ENCODE results near the gene ABT1.
"Not testable (repeated sequence)": the region's sequence is repeated elsewhere in the genome, so short reads cannot be mapped to it uniquely, and the experiment has no call there.

Gene ABT1

DNA sequence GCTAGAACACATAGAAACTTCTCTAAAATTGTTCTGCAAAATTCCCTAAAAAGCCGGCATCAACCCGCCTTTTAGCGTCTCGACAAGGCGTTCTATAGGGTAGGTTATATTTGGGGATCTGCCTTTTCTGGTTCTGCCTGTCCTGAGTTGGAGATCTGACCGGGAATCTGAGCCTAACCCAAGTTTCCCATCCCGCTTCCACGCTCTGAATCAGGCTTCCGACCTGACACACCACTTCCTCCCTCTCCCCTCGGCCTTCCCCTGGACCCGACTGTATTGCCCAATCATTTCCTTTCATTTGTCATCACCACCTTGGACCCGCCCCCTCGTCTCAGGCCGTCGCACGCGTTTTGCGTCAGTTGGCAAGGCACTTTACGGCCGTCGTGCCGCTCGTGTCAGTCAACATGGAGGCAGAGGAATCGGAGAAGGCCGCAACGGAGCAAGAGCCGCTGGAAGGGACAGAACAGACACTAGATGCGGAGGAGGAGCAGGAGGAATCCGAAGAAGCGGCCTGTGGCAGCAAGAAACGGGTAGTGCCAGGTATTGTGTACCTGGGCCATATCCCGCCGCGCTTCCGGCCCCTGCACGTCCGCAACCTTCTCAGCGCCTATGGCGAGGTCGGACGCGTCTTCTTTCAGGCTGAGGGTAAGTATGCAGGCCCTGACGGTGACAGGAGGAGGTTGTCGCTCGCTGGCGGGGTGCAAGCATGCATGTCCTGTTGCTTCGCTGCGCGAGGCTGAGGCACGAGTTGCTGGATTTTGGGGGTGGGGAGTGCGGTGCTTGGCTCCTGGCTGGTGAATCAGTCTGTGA, at the start of gene ABT1:
TSS of gene ABT1 (plus strand) at position 375 of the 810 bp plus-strand sequence. CDS start at position 405, 30 bp downstream.
- peak; percentile 96 to 98 for DNase-seq

DNA sequence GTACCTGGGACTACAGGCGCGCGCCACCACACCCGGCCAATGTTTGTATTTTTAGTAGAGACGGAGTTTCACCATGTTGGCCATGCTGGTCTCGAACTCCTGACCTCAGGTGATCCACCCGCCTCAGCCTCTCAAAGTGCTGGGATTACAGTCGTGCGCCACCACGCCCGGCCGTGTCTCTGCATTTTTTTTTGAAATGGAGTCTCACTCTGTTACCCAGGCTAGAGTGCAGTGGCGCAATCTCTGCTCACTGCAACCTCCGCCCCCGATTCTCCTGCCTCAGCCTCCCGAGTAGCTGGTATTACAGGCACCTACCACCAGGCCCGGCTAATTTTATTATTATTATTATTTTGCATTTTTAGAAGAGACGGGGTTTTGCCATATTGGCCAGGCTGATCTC, 49.4 kb upstream of the ABT1 start:
- not testable (repeated sequence) for DNase-seq

DNA sequence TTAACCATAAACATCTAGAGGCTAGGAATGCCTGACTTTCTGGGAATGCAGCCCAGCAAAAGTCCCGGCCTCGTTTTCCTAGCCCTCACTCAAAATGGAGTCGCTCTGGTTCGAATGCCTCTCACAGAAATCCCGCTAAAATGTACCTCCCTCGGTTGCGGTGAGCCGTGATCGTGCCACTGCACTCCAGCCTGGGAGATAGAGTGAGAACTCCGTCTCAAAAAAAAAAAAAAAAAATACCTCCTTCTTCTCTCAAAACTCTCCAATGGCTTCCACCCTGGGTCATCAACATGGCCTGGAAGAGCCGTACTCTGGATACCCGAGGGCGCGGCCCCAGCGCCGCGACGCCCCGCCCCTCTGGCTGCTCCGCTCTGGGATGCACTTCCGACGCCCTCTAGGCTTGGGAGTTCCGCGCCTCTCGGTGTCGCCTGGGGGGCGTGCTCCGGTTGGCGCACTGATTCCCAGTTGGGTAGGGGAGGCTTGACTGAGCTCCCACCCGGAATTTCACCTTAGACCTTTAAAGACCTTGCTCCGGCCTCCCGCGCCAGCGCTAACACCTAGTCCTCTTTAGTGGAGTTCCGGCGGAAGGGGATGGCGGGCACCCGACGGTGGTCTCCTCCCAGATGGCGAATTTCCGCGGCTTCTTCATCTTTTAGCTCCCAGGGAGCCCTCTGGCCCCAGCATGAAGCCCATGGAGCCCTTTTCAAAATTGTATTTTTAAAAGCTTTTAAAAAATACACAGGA, 46.3 kb upstream of the ABT1 start:
- peak; percentile 70 to 75 for DNase-seq

DNA sequence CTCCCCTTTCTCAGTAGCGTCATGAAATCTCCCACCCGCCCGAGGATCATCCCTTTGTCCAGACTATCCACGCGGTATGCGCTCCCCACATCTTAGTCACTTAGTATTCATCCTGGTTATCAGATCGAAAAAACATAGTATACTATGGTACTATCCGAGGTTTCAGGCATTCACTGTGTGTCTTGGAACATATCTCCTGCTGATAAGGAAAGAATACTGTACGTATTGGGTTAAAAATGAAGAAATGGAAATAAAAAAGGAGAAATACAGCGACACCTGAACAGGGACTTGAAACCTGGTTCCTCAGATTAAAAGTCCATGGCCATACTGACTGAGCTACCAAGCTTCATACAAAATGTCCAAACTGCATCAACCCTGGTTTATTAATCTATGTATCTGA, 44.5 kb upstream of the ABT1 start:
- no peak for DNase-seq

DNA sequence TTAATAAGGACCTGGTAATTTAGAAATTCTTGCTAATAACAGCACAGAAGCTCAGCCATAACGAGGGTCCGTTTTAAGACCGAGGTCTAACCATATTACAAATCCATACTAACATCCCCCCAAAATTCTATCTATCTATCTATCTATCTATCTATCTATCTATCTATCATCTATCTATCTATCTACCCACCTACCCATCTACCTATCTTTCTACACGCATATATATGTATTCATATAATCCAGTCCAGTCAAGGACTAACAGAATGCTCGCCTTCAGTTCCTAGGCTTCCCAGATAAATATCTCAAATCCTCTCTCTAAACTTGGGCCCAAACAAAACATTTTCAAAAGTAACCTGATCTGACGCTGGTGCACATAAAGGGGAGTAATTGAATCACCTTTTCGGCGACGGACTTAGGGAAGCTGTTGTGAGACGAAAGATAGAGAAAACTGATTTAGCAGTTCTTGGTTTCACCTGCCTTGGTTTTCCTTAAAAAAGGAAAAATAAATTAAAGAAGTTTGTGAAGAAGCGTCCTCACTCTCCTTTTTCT, 44.0 kb upstream of the ABT1 start:
- DNase-seq: no peak

DNA sequence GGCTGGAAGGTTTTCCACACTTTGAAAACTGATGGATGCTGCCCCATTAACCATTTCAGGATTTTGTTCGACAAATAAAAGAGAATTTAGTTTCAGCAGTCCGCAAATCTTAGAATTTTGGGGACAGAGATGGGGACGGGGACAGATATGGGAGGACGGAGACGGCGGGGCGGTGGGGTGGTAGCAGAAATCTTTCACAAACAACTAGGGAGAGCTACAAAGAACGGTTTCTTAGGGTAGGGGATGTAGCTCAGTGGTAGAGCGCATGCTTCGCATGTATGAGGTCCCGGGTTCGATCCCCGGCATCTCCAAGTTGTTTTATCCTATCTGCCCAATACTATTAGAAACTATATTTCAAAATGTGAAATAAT, 43.5 kb upstream of the ABT1 start:
- peak; percentile 79 to 83 for DNase-seq

DNA sequence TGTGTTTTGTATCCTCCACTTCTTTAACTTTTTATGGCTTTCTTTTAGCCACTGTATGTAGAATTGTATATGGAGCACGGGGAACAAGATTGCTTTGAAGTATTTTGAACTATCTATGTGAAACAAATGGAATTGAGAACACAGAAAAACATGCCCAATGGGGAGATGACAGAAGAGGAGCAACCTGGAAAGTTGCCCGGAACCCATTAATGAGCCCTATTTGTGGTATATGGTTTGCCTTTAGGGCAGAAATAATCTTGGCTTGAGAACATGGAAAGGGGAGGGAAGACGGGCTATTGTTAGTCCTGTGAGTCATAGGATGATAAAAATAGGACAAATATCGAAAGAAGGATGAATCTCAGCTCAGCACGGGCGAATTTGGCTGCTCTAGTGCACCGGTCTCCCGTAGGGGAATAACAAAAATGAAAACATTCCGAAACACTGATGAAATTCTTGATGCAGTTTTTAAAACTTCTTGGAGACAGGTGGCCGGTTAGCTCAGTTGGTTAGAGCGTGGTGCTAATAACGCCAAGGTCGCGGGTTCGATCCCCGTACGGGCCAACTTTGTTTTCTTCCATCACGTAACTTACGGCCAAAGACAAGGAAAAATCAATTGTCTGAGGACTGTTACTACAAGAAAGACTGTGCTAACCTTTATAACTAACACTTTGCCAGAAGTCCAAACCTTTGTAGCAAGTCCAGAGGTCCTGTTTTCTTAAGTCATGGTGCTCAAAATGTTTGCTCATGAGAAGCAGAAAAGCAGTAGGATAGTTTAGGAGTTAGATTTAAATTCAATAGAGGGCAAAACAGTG, 42.9 kb upstream of the ABT1 start:
- peak; percentile 82 to 88 for DNase-seq

DNA sequence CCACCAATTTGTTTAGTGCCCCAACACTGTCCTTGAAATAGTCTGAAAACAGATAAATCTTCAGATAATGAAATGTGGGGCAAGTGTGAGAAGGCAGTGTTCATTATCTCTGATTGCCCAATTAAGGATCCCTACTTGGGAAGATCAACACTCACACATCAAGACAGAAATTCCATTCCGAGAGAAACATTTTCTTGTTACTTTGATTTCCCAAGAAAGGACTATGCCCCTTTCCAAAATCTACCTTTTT, 42.4 kb upstream of the ABT1 start:
- no peak for DNase-seq

DNA sequence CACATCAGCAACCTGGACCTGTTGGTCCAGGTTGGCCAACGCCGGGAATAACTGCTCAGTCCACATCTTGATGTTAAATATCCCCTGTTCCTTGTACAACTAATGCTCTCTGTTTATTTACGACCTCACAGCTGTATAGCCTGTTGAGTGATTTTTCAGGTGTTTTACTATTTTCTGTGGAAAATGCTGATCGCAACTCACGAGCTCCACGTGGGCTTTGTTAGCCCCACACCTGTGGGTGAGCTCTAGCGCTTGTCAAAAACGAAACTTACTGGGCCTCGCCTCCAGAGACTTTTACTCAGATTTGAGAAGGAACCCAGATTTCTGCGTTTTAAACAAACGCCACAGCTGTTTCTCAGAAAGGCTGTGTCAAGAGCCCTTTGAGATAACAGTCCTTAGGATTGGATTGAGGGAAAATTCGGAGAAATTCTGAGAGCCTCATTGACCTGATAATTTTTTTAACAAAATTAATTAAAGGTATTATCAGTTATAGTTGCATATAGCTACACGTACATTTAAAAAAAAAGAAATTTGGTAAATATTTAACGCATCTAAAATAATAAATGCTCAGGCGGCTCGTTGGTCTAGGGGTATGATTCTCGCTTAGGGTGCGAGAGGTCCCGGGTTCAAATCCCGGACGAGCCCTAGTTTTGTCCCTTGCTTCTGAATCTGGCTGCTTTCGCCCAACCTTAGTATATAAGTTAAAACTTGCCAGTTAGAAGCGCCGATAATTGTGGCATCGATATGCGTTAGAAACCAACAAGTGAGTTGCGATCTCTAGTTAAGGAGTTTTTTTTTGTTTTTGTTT, 41.9 kb upstream of the ABT1 start:
- DNase-seq: peak; percentile 77 to 81

DNA sequence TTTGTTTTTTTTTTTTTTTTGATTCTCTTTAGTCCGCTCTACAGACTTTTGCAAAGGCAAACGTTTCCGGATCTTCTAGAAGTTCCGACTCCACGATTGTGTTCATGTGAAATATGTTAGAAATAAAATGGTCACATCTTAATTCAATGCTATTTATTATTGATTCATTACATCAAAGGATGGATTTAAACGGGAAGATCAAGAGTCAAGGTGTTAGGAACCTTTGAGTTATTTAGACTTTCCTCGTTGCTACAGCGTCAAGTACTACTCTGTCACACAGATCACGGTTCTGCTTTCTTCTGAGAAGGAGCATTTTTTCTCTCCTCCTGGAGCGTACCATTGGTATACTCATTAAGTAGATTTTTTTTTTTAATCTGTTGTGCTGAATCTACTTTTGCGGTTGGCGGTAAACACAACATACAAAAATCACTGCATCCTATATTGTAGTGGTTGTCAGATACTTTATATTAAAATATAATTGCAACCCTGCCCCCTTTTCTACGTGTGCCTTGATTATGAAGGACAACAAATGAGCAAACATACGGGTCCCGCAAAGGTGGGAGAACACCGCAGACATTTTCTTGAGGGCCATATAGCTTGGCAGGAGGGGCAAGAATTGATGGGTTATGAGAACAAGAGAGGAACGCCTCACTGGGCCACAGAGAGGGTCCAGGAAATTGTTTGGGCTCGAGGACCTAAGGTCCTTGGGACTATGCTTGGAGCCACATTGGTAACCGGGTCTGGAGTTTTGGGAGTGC, 41.1 kb upstream of the ABT1 start:
- DNase-seq: no peak

DNA sequence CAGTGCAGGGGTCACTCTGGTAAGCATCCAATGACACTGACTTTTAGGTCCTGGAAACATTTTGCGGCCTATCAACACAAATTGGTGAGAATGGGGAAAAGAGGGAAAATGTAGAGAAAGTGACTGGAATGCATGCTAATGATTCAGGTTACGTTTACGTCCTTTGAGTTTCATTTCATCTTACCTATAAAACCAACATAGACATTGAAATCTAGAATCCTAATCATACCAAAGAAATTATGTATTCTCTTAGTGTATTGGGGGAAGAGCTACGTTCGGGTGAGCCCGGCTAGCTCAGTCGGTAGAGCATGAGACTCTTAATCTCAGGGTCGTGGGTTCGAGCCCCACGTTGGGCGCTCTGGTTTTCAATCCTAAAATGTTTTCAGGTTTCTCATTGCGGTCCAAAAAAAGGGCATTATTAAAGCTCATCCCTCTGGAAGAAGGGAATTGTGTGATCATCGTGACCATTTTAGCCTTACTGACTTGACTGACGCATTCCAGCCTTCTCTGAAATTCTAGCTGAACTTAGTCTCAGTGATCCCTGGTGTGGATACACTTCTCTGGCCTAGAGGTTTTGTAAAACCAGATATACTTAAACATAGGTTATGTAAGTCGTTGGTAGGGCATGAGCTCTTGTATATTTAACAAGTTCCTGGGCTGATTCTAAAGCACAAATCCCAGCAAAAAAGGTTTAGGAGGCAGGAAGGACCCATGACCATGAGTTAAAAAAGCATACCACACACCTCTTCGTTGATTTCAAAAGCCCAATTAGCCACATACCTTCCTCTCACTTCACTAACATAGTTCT, 40.3 kb upstream of the ABT1 start:
- DNase-seq: peak; percentile 55 to 72

DNA sequence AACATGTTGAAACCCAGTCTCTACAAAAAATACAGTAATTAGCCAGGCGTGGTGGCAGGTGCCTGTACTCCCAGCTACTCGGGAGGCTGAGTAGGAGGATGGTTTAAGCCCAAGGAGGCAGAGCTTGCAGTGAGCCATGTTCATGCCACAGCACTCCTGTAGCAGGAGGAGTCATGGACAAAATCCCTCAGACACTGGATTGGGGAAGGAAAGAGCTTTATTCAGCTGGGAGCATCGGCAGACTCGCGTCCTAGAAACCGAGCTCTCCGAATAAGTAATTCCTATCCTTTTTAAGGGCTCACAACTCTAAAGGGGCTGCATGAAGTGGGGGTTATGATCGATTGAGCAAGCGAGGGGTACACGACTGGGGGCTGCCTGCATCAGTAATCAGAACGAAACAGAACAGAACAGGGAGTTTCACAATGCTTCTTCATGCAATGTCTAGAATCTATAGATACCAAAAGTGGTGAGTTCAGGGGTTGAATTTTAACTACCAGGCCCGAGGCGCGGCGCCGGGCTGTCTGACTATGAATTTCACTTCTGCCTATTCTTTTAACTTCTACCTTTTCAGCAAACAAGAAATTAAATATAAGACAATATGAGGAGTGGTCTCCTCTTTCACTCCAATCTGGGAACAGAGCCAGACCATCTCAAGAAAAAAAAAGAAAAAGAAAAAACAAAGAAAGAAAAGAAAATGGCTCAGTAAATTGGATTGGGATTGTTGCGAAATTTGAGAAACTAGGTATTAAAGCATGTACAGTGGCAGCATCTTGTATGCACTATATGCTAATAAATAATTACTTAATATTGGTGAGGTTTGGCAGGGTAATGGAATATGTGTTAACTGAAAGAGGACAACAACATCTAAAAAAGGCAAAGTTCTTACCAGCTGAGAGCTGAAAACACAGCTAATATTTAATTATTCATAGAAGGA, 35.0 kb upstream of the ABT1 start:
- DNase-seq: no peak

DNA sequence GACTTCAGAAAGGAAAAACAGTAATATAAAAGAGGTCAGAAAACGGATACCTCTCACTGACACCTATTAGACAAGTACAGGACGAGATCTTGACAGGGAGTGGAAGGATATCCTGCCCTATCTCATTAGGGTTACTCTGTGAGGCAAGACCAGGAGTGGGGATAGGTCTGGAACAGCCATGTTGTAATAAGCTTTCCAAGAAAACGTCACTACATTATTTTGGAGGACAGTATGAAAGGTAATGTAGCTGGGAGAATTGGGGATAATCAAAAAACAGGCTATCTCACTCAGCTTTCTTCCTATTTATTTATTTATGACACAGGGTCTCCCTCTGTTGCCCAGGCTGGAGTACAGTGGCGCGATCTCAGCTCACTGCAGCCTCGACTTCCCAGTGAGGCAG, 33.3 kb upstream of the ABT1 start:
- DNase-seq: no peak

DNA sequence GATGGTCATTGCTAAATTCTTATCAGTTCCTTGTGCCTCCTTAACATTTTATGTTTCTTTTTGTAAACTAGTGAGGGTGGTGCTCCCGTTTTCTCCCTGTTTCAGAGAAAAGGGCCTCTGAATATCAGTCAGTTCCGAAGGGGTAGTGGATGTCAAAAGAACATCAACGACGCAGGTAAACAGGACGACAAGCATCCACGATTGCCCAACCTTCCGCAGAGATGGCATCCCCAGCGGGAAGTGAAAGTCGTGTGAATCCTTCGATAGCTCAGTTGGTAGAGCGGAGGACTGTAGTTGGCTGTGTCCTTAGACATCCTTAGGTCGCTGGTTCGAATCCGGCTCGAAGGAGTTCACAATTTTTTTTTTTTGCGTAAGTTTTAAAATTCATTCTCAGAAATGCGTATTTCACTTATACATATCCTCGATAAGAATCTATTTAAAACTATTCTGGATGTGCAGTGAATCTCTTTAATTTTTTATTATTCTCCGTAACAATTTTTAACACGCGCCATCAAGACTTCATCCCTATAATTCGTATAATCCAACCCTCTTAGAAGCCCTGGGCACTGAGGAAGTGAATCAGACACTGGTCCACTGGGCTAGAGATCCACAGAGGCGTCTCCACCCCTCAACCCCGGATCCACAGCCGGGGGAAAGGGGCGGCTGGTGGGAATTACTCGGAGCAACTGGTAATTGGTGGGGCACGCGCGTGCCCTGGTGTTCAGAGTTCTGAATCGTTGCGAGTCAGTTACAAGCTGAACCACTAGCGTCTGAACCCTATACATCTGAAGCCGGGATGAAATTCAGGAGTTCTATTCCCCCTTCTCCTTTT, 27.9 kb upstream of the ABT1 start:
- peak; percentile 99 for DNase-seq

DNA sequence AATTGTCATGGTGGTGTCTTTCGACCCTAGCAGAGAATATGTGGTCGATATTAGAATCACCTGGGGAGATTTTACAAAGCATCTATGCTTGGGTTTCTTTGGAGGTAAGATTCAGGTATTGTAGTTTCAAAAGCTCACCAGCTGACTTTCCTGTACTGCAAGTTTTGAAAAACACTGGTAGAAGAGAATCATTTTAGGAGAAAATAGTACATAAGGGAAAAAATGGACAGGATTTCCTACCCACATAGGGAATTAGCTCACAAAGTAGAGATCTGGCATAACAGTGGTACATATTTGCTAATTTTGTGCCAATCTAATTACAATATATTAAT, 27.4 kb upstream of the ABT1 start:
- DNase-seq: no peak

DNA sequence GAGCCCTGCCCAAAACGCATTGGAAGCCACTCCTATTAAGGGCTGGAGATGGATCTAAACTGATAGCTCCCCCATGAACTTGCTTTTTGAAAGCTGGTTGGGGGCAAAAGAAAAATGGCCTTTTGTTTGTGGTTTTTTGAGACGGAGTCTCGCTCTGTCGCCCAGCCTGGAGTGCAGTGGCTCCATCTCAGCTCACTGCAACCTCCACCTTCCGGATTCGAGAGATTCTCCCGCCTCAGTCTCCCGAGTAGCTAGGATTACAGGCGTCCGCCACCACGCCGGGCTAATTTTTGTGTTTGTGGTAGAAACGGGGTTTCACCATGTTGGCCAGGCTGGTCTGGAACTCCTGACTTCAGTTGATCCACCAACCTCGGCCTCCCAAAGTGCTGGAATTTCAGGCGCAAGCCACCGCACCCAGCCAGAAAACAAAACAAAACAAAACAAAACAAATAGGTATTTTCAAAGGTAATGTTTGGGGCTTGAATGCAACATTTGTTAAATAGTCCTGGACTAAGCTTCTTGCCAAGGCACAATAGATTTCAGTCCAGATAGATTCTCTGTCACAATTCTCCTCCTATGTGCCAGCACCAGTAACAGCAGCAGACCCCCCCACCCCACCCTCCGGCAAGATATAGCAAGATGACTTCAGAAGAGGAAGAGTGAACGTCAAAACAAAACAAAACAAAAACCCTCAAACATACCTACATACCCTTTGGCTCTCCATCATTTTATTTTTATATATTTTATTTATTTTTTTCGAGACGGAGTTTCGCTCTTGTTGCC, 26.5 kb upstream of the ABT1 start:
- DNase-seq: no peak

DNA sequence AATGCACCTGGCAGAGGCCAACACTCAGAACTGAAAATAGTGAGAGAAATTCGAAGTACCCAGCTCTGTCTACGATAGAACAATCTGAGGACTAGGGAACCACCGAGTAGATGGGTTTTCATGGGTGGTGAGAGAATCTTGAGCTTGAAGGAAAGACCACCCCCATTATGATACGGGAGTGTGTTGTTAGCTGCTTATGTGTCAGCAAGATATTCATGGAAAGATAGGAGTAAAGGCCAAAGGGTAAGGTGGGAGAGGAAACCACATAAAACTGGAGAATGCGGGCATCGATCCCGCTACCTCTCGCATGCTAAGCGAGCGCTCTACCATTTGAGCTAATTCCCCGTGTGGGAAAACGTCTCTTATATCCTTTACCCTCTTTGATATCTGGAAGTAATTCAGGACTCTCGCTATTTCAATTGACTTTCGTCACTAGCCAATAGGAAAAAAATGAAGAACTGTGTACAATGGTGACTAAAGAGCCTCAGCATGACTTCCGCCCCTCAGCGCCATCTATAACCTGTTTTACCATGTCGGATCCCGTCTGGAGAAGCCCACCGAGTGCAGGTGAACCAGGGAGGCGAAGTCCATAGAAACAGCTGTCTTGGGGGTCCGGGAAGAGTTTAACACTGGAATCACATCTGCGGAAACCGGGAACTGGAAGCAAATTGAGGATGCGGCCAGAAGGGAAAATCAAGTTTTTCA, 25.0 kb upstream of the ABT1 start:
- DNase-seq: peak; percentile 63 to 65

All from activated CD4-positive, alpha-beta T cell treated with anti-CD3 and anti-CD28 coated beads, Interleukin-2, amount 50 U/mL, for 48 hours (primary cell).